Activated T-cell treated with anti-CD3 and anti-CD28 coated beads, Interleukin-2, amount 50 U/mL, for 48 hours (primary cell): ENCODE measurements around the gene CDR2L.
A peak's percentile ranks its signal among the peaks of the same experiment; 100 is the strongest.
"Not testable (repeated sequence)": the region's sequence is repeated elsewhere in the genome, so short reads cannot be mapped to it uniquely, and the experiment has no call there.

Experiments
- DNase-seq, 2 experiments: peaks; one replicate each; pipeline ENCODE4 v3.0.0-alpha.2; 2020

CDR2L gene

DNA sequence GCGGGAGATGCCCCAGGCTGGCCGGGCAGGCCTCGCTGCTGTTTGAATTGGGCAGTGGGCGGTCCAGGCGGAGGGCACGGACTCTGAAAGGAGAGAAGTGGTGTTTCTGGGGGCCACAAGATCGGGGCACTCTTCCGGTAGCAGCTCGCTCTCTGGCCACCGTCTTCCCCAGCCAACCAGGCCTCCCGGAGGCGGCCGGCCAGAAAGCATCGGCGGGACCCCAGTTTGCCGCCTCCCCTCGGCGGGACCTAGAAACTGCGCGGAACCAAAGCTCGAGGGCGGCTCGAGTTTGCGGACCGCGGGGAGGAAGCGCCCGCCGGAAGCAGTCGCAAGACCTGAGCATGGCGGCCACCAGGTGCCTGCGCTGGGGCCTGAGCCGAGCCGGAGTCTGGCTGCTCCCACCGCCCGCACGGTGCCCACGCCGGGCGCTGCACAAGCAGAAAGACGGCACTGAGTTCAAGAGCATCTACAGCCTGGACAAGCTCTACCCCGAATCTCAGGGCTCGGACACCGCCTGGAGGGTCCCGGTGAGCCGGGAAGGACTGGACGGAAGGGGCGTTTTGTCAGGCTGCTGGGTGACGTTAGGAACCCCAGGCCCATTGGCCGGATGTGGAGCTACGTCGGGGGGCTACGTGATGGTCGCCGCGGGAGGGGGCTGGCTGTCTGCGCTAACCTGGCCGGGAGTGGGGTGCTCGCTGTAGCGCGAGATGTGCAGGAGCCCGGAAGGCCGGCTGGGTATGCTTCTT lies 25.1 kb downstream of the CDR2L start, which contains the start of gene MRPL58:
TSS of gene MRPL58 (plus strand) at position 325 of the 746 bp plus-strand sequence. CDS start at position 342, 17 bp downstream.
- DNase-seq: peak; percentile 89 to 92

DNA sequence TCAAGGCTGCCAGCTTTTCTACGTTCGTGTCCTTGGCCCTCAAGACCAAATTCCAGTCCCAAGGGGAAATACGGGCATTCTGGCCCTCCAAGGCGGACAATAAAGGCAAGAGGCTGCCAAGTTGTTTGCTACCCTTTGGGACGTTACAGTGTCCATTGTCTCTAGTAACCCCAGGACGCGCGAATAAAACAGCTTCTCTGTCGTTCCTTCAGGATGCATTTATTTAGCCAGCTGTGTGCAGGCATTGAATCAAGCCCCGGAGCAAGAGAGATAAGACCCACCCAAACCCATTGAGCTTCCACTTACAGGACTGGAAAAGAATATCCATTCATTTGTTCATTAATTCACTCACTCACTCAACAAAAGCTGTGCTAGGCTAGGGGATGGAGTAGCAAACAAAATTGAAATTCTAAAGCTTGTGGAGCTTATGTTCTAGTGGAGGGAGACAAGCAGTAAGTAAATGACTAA lies 25.7 kb downstream of the CDR2L start:
- no peak for DNase-seq

DNA sequence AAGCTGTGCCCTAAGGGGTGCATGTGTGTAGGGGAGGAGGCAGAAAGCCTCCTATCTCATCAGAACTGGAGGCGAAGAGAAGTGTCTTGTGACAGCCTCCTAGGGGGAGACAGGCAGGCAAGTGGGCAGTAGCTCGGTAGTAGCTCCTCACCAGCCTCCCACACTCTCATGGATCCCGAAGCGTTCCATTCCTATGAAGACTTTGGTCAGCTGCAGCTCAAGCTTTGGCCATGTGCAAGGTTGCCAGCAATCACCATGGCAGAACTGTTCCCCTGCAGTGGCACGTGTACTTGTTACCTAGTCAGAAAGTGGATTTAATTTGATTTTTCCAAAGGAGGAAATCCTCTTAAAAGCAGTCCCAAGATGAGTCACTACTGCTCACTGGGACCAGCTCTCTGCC lies 31.7 kb downstream of the CDR2L start:
- no peak for DNase-seq

DNA sequence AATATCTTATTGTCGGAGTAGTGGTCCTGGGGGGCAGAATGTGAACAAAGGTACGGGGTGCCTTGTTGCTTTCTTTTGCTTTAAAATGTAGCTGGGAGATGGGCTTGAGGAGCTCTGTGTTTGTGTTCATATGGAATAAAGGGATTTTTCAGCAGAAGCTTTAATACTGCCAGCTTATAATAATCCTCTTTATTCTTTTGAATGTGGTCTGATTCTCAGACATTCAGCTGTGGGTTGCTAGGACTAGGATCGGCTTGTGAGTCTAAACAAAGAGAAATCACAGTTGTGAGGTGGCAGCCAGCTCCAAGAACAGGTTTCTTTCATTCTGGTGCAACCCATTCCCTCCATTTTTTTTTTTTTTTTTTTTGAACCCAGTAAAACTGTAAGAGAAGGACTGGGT lies 32.3 kb downstream of the CDR2L start:
- DNase-seq: no peak

DNA sequence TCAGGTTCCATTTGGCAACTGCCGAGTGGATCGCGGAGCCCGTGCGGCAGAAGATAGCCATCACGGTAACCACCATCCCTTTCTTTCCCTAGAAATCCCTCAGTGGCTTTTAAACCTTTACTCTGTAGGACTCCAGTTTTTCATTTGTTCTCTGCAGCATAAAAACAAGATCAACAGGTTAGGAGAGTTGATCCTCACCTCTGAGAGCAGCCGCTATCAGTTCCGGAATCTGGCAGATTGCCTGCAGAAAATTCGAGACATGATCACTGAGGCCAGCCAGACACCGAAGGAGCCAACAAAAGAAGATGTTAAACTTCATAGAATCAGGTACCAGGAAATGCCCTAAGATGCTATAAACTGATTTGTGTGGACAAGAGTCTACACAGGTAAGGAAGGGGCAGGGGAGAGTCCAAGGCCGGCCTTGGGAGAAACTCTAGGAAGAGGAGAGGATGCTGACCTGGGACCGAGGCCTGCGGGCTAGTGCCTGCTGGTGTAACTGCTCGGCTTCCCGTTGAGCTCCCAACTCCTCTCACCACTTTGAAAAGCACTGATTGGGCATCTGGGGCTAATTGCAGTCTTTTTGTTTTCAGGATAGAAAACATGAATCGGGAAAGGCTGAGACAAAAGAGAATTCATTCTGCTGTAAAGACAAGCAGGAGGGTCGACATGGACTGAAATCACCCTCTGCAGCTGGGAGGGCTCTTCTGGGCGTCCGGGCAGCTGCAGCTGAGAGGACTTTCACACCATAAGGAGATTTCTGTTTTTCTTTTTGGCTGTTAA lies 33.1 kb downstream of the CDR2L start:
- no peak for DNase-seq

DNA sequence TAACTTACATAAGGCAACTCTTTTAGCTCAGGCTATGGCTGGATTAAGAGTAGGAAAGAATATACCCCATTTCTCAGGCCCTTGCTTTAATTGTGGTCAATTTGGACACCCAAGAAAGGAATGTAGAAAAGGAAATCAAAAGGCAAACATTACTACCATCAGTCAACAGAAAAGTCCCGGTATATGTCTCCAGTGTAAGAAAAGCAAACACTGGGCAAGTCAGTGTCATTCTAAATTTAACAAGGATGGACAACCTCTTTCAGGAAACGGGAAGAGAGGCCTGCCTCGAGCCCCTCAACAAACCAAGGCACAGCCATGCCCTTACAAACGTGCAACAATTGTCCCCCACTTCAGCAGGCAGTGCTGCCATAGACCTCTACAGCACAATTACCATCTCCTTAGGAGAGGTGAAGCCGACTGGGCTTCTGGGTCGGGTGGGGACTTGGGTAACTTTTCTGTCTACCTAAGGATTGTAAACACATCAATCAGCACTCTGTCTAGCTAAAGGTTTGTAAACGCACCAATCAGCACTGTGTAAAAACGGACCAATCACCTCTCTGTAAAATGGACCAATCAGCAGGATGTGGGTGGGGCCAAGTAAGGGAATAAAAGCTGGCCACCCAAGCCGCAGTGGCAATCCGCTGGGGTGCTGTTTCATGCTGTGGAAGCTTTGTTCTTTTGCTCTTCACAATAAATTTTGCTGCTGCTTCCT lies 37.4 kb downstream of the CDR2L start:
- peak; percentile 54 to 72 for DNase-seq

DNA sequence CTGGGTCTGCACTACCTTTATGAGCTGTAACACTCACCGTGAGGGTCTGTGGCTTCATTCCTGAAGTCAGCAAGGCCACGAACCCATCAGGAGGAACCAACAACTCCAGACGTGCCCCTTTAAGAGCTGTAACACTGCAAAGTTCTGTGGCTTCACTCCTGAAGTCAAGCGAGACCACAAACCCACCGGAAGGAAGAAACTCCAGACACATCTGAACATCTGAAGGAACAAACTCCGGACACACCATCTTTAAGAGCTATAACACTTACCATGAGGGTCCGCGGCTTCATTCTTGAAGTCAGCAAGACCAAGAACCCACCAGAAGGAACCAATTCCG lies 37.9 kb downstream of the CDR2L start:
- not testable (repeated sequence) for DNase-seq

DNA sequence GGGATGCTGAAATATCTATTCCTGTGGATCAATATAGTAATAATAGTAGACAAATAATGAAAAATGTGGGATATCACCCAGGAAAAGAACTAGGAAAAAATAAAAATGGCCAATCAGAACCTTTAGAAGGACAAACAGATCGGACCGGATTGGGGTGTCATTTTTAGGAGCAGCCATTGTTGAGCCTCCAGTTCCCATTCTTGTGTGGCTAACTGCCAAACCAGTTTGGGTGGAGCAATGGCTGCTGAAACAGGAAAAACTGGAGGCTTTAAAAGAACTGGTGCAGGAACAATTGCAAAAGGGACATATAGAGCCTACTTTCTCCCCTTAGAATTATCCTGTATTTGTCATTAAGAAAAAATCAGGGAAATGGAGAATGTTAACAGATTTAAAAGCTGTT lies 39.2 kb downstream of the CDR2L start:
- DNase-seq: not testable (repeated sequence)

DNA sequence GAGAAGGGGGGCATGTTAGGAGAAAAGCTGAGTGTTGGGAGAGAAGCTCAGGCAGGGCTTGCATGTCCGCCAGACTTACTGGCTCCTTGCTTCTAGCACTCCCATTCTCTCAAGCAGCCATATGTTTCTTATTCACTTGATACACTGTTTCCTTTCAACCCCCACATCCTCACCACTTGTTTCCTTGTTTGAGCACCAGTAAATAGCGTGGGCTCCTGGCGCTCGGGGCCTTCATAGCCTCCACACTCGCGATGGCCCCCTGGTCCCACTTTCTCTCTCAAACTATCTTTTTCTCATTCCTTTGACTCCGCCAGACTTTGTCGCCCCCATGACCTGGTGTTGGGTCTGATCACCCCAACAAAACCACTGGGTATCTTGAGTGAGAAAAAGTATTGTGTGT lies 42.7 kb downstream of the CDR2L start:
- DNase-seq: no peak

DNA sequence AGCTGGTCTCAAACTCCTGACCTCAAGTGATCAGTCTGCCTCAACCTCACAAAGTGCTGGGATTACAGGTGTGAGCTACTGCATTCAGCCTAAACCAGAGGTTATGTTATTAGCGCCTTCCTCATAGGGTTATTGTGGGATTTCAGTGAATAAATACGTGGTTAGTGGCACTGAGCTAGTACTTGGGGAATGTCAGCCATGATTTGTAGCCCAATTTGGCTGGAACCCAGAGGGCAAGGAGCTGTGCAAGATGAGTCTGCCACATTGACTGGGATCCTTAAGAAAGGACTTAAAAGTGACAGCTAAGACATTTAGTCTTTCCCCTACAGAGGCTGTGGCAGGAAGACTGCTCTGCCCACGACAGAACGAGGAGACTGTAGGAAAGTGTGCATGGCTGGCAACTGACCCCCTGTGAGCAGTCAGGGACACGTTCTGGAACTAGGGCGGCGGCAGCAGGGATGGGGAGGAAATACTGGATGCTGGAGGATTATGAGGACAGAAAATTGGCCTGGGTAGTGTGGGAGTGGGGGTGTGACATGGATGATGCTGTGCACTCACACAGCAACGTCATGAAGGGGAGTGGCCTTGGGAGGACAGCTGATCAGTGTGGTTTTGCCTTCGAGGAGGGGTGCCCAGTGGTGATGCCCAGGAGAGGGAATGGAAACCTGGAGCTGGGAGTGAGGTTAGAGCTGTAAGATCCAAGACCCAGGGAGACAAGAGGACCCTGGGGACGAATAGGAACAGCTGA lies 44.7 kb downstream of the CDR2L start:
- peak; percentile 71 to 73 for DNase-seq

DNA sequence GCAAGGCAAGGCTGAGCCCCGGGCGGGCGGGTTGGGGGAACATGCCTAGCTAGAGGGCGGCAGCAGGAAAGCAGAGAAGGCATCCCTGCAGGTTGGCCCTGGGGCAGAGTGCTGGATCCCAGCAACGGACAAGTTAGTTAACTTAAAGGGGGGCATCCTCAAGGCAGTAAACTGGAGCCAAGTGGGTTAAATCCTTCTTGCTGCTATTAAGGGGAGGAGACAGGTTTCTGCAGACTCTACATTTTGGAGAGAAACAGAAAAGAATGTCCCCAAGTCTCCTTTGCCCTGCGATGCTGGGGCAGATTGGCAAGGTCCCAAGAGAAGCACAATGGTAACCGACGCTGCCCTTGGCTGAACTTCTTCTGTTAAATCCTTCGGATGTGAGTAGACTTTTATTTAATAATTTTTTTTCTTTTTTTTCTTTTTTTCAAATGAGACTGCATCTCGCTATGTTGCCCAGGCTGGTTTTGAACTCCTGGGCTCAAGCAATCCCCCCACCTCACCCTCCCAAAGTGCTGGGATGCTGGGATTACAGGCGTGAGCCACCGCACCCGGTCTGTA lies 45.4 kb downstream of the CDR2L start:
- no peak for DNase-seq

DNA sequence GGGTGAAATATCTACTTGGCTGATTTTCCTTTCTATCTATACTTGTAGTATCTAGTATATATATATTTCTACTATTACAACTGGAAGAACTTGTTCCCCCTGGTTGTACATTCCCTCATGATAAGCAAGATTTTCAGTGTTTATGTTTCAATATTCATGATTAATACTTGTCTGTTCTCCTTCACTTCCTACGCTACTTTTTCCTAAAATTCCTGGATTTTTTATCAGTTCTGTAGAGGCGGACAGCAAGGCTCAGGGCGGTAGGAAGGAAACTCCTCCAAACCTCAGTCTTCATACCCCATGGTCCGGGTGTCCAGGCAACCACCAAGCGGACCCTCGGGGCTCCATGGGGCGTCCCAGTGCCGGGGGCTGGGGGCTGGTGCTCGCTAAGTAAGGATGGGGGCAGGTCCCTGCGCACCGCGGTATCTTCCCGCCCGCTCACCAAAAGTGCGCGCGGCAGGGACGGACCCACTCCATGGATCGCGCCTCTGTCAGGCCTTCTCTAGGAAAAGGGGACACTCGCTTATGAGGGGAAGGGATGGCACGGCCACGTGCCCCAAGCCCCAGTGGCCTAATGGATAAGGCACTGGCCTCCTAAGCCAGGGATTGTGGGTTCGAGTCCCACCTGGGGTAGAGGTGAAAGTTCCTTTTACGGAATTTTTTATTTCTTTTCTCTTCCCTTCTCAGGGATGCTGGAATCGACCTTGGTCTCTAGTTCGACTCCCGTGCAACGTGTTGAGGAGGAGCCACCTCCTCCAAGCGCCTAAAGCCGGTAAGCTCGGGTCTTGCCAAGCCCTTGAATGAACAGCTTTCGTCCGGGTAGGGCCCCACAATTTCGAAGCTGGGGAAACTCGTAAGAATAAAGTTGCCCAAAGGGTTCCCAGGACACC lies 46.2 kb downstream of the CDR2L start:
- DNase-seq: peak; percentile 99 to 100

DNA sequence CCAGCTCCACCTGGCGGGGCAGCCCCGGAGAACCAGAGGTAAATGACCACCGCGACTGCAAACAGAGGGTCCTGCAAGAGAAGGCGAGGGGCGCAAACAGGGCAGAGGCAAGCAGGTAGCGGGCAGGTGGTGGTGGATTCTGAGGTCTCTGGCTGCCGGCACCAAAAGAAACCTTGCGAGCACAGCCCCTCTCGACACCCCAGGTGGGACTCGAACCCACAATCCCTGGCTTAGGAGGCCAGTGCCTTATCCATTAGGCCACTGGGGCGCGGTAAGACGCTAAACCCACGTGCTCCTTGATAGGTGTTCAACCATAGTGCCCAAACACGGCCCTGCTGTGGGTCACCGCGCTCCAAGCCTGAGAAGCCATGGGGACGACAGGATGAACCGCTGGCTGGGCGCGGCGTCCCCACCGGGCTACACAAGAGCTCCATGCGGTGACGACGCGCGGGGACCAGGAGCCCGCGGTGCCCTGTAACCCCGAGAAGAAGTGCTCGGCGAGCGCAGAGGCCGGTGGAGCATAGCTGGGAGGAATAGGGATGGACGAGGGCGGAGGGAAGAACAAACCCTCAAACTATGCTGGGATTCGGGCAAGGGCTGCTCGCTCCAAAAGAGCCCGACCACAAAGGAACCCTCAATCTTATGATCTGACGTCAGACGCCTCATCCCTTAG lies 46.9 kb downstream of the CDR2L start:
- peak; percentile 97 to 99 for DNase-seq

DNA sequence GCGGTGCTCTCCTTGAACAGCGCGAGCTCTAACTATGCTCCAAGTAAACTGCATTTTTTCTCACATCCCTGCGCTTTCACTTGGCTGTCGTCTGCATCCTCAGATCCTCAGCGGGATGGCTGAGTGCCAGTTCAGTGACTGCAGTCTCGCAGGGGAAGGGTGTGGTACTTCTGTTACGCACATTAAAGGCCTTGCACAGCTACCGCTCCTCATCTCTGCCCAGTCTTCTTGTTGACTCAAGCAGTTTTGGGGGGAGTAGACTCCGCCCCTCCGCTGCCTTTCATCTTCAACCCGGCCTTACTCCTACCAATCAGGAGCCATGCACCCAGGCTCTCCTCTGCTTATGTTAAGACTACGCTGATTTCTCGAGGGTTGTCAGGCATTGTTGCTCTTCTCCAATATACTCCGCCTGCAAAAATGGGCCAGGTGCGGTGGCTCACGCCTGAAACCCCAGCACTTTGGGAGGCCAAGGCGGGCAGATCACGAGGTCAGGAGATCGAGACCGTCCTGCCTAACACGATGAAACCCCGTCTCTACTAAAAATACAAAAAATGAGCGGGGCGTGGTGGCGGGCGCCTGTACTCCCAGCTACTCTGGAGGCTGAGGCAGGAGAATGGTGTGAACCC lies 49.3 kb downstream of the CDR2L start:
- peak; percentile 81 to 84 for DNase-seq

DNA sequence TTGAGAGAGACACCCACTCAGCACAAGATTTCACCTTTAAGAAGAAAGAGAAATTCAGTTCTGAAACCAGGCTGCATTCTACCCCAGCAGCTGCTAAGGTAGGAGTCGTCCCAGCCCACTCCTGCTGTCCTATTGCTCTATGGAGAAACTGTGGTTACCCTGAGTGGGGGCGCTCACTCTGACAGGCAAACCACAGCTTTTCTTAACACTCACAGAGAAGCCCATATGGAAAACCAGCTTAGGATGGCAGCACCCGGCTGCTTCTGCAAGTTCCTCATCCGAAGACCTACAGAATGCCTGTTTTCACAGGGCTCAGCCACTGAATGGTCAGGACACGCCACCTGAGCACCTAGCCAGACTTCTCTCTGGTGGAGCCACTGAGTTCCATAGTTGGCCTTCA lies 51.8 kb downstream of the CDR2L start:
- no peak for DNase-seq

DNA sequence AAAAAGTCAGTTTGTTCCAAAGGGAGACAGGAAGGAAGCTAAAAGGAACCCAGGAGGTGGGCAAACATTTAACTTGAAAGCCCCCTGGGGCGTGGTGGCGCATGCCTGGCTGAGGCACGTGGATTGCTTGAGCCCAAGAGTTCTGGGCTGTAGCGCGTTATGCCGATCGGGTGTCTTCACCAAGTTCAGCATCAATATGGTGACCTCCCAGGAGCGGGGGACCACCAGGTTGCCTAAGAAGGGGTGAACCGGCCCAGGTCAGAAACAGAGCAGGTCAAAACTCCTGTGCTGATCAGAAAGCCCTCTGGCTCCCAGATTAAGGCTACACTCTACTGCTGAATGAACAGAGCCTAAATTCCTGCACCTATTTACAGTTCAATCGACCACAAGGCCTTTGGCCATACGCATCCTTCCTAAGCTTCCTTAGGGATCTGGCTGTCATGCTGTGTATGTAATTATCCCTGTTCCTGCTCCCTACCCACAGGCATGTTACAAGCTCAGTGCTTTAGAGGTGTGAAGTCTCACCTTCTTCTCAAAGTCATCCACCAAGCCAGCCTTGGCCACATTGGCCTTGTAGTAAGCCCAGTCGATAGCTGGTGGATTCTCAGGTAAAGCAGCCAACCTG lies 54.3 kb downstream of the CDR2L start:
- no peak for DNase-seq

DNA sequence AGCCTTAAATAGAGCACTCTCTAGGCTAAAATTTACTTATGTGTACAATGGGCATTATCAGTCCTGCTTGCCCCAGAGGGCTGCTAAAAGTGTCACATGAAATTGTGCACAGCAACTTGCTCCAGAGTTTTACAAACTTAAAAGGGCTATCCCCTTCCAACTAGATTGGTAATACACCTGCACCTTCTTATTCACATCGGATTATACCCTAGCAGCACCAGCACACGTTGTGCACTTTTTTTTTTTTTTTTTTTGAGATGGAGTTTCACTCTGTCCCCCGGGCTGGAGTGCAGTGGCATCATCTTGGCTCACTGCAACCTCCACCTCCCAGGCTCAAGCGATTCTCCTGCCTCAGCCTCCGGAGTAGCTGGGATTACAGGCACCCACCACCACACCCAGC lies 56.4 kb downstream of the CDR2L start:
- DNase-seq: not testable (repeated sequence)

DNA sequence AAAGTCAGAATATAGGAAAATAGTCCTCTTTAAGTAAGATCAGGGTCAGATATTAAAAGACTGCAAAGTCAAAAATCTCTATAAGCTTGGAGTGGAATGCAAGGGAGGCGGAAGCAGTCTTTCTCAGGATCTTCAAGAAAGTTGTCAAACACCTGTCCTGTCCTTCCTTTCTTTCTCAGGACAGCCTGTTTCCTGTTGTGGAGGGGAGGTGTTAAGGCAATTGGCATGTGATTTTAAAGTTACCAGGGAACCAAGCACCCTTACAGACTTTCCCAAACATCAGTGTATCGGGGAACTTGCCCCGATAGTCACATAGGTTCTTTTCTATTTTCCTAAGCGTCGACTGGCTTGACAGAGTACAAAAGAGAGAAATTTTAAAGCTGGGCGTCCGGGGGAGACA lies 57.3 kb downstream of the CDR2L start:
- no peak for DNase-seq

DNA sequence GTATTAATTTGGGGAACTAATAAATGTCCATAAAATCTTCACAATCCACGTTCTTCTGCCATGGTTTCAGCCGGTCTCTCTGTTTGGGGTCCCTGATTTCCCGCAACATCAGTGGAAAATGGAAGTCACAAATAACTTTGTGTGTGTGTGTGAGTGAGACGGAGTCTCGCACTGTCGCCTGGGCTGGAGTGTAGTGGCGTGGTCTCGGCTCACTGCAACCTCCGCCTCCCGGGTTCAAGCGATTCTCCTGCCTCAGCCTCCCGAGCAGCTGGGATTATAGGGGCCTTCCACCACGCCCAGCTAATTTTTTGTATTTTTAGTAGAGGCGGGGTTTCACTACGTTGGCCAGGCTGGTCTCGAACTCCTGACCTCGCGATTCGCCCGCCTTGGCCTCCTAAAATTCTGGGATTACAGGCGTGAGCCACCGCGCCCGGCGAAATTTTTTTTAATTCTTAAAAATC lies 58.5 kb downstream of the CDR2L start:
- DNase-seq: not testable (repeated sequence)
